Body of pancreas (tissue), 4 donors: ENCODE results near the gene ABCG2. TPM values are rescaled to one million over a fixed set of nuclear protein-coding genes. Genes with fewer than 3 reads are reported as not detected.
"Not testable (repeated sequence)": the region's sequence is repeated elsewhere in the genome, so short reads cannot be mapped to it uniquely, and the experiment has no call there.

ENCODE experiments used
- ATAC-seq: fragments of 150-250 bp; one replicate; pipeline ENCODE4 v1.9.1; 2016
- DNase-seq, 4 donors: peaks; one replicate each; pipeline ENCODE4 v3.0.0-alpha.2; 2019
- H3K27ac ChIP-seq, 4 donors: fragments of 200-600 bp; sonication (generic); 1 replicate in 3 of 4; 2 replicates in 1 of 4; pipeline versions ENCODE4 v1.5.1 to v1.6.1; 2016 to 2019; ENCODE audit warnings: mild to moderate bottlenecking in 1 of 4, mixed read lengths in 1 of 4, moderate library complexity in 1 of 4
- H3K27me3 ChIP-seq, 2 donors: fragments of 200-600 bp; sonication (generic); one replicate each; pipeline ENCODE4 v1.6.0; 2016; ENCODE audit warnings: mild to moderate bottlenecking in 1 of 2
- H3K36me3 ChIP-seq, 2 donors: fragments of 200-600 bp; sonication (generic); replicated peaks in 1 of 2; 2 replicates each; pipeline ENCODE4 v1.5.1; 2016; ENCODE audit warnings: low read depth in 2 of 2; ENCODE audit not compliant: insufficient read depth in 1 of 2
- H3K4me1 ChIP-seq: fragments of 200-600 bp; sonication (generic); one replicate; pipeline ENCODE4 v1.6.0; 2016
- H3K4me3 ChIP-seq, 2 donors: fragments of 200-600 bp; sonication (generic); 1 replicate in 1 of 2; 2 replicates in 1 of 2; pipeline ENCODE4 v1.5.1; 2016 to 2019
- H3K9me3 ChIP-seq, 3 donors: fragments of 200-600 bp; sonication (generic); 1 replicate in 2 of 3; 2 replicates in 1 of 3; pipeline ENCODE4 v1.5.1; 2016
- POLR2A ChIP-seq, 3 donors: fragments of 450-650 bp; IDR thresholded peaks; one replicate each; pipeline ENCODE4 v1.6.1; 2016; ENCODE audit warnings: antibody characterized with exemption in 3 of 3, mild to moderate bottlenecking in 2 of 3
- WGBS, 2 donors: methylation state at CpG; one replicate each; pipeline ENCODE4 v1.1.5; 2017; 5-methylcytosine and 5-hydroxymethylcytosine counted together
- intact Hi-C: fragments of 100-400 bp; cut with DNase I; formaldehyde crosslinking; loops from one replicate; pipeline ENCODE4 v1.15.1; 2023
- total RNA-seq, 2 donors: library from RNA; depleted of rRNA; stranded (reverse); fragments of >200 nt; gene quantifications; one replicate each; pipeline ENCODE4 v1.1.0, GENCODE V29; 2016
- TF ChIP-seq, protein P1 (sequence below), 7 experiments: fragments of 450-650 bp in 4 of 7; fragments of 200-600 bp in 3 of 7; sonication (generic) in 3 of 7; IDR thresholded peaks; one replicate each; pipeline ENCODE4 v1.5.1; 2016 to 2019; ENCODE audit warnings: antibody characterized with exemption in 7 of 7

The ABCG2 gene
- total RNA-seq, 2 donors from 2014 or later: 0.66 to 2.1 TPM

DNA sequence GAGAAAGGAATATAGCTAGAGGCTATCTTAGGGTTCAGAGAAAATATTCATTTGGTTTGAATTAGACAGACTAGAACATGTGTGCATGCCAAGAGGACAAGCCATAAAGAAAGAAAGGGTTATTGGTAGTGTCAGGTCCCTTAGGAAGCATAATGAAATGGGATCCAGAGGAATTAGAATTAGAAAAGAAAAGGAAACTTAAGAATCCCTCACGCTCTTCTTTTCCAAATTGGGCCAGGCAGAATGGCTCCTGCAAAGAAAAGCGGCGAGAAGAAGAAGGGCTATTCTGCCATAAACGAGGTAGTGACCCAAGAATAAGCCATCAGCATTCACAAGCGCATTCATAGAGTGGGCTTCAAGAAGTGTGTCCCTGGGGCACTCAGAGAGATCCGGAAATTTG, 4.9 kb upstream of the ABCG2 start:
- no peaks in the 10 kb centered on the region for H3K9me3 ChIP-seq
- no peaks in the 10 kb centered on the region for H3K36me3 ChIP-seq
- intact Hi-C loops: no loop called here
- peaks cover 10% of the 10 kb centered on the region for H3K4me1 ChIP-seq
- DNase-seq (no peak), ATAC-seq (no peak)
- H3K27me3 ChIP-seq: no peaks in the 10 kb centered on the region
- 91 to 92% methylated on average over 6 of the region's 6 CpGs for WGBS, 2 donors
- TF ChIP-seq, protein P1, sequence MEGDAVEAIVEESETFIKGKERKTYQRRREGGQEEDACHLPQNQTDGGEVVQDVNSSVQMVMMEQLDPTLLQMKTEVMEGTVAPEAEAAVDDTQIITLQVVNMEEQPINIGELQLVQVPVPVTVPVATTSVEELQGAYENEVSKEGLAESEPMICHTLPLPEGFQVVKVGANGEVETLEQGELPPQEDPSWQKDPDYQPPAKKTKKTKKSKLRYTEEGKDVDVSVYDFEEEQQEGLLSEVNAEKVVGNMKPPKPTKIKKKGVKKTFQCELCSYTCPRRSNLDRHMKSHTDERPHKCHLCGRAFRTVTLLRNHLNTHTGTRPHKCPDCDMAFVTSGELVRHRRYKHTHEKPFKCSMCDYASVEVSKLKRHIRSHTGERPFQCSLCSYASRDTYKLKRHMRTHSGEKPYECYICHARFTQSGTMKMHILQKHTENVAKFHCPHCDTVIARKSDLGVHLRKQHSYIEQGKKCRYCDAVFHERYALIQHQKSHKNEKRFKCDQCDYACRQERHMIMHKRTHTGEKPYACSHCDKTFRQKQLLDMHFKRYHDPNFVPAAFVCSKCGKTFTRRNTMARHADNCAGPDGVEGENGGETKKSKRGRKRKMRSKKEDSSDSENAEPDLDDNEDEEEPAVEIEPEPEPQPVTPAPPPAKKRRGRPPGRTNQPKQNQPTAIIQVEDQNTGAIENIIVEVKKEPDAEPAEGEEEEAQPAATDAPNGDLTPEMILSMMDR (IDR thresholded peaks at IDR 0.05): no peak
- TF ChIP-seq POLR2A (IDR thresholded peaks at IDR 0.05): no peak
- H3K27ac ChIP-seq: no peak overlapping the region
- H3K4me3 ChIP-seq: no peak overlapping the region

DNA sequence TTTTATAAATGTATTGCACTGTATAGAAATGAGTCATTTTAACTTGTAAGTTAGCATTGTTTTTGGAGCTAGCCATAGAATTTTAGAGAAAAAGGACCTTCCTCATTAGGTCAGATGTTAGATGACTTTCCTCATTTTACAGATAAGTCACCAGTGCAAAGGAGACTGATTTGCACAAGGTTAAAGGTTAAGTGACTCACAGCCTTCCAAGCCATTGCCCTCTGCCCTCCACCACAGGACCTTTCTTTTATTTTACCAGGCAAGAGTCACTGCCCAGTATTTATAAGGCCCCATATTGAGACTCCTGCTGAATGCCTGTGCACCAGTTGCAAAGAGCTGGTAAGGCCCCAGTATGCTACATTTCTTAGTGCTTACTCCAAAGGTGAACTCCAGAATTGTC, 4.2 kb upstream of the ABCG2 start:
- Histone ChIP-seq H3K4me1 (peaks cover 10% of the 10 kb centered on the region), H3K36me3 (no peaks in the 10 kb centered on the region), H3K27me3 (no peaks in the 10 kb centered on the region), H3K27ac (no peak overlapping the region), H3K9me3 (no peaks in the 10 kb centered on the region), H3K4me3 (no peak overlapping the region)
- DNase-seq: no peak
- TF ChIP-seq POLR2A (IDR thresholded peaks at IDR 0.05): no peak
- TF ChIP-seq, protein P1 (IDR thresholded peaks at IDR 0.05): no peak
- intact Hi-C loops: no loop called here
- ATAC-seq: no peak

DNA sequence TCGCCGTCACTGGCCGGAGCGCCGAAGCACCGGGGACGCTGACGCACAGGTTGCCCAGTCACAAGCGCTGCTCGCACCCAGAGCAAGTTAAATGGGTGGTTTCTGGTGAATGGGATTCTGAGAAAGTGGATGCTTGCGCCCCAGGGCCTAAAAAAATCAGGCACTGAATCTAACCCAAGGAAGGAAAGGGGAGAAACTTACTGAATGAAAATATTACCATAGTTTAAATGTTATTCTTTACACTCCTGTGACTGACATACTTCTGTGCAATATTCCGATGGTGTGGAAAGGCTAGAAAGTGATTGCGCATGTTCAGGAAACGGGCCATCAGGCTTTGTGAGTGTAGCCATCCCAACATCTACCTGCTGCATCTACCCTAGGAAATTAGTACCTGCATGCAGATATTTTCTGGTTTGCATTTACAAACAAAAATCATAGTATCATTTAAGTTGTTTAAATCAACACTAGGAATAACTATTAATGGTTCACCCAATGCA, 838 bp upstream of the ABCG2 start:
- no peak for TF ChIP-seq POLR2A (IDR thresholded peaks at IDR 0.05)
- TF ChIP-seq, protein P1 (IDR thresholded peaks at IDR 0.05): no peak
- no peaks in the 10 kb centered on the region for H3K36me3 ChIP-seq
- no peaks in the 10 kb centered on the region for H3K9me3 ChIP-seq
- WGBS, 2 donors: 21 to 24% methylated on average over 13 to 14 of the region's 14 CpGs
- intact Hi-C loops: no loop called here
- no peaks in the 10 kb centered on the region for H3K27me3 ChIP-seq
- H3K4me3 ChIP-seq: peak overlapping the region; percentile 4 to 39
- H3K4me1 ChIP-seq: peaks cover 10% of the 10 kb centered on the region
- no peak overlapping the region for H3K27ac ChIP-seq
- ATAC-seq: no peak
- peak in 2 of 4 donors; percentile 4 to 14 for DNase-seq

DNA sequence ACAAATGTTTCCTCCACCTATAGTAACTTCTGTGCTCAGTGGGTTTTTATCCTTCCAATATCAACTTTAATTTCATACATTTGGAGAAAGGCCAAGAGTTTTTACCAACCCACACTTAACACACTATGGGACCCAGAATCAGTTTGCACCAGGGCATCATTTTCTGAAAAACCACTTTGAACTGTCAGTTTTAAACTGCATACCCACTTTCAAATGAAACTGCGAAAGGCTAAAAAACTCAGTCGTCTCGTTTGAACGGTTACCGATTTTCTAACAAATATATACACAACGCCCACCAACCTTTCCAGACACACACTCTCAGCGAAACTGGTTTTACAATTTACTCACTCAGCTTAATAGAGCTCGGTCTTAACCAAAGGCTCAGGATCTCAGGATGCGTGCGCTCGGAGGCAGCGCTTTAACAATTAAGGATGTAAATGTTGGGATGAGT, 376 bp downstream of the ABCG2 start:
- Histone ChIP-seq H3K36me3 (no peaks in the 10 kb centered on the region), H3K4me1 (peaks cover 10% of the 10 kb centered on the region)
- no peak for ATAC-seq

DNA sequence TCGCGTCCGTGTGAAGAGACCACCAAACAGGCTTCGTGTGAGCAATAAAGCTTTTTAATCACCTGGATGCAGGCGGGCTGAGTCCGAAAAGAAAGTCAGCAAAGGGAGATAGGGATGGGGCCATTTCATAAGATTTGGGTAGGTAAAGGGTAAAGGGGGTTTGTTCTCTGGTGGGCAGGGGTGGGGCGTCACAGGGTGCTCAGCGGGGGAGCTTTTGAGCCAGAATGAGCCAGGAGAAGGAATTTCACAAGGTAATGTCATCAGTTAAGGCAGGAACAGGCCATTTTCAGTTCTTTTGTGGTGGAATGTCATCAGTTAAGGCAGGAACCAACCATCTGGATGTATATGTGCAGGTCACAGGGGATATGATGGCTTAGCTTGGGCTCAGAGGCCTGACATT, 6.1 kb downstream of the ABCG2 start:
- H3K4me1 ChIP-seq, H3K9me3 ChIP-seq, H3K4me3 ChIP-seq, H3K27ac ChIP-seq, H3K36me3 ChIP-seq, DNase-seq, ATAC-seq, intact Hi-C loops, H3K27me3 ChIP-seq: not testable (repeated sequence)
- 82 to 84% methylated on average over 8 of the region's 8 CpGs for WGBS, 2 donors

More for the DNA sequence above, 376 bp downstream of the ABCG2 start:
- DNase-seq: no peak
- WGBS, 2 donors: 15 to 18% methylated on average over 12 of the region's 12 CpGs
- H3K27me3 ChIP-seq: no peaks in the 10 kb centered on the region
- intact Hi-C loops: no loop called here
- no peak overlapping the region for H3K27ac ChIP-seq
- no peaks in the 10 kb centered on the region for H3K9me3 ChIP-seq
- TF ChIP-seq POLR2A (IDR thresholded peaks at IDR 0.05): no peak
- TF ChIP-seq, protein P1 (IDR thresholded peaks at IDR 0.05): no peak
- no peak overlapping the region for H3K4me3 ChIP-seq
